SK-N-SH (cell line): ENCODE results near the gene TEK.
"Not testable (repeated sequence)": the region's sequence is repeated elsewhere in the genome, so short reads cannot be mapped to it uniquely, and the experiment has no call there.

Experiments used
- REST ChIP-seq: IDR thresholded peaks from 2 replicates; pipeline ENCODE4 v1.6.1; 2012; ENCODE audit warnings: mild to moderate bottlenecking, low read depth, low read length, moderate library complexity
- SIN3A ChIP-seq: IDR thresholded peaks from 2 replicates; pipeline ENCODE4 v1.6.1; 2012; ENCODE audit warnings: low read depth, mild to moderate bottlenecking, low read length, moderate library complexity, borderline replicate concordance
- TAF1 ChIP-seq: IDR thresholded peaks from 2 replicates; pipeline ENCODE4 v1.6.1; 2012; ENCODE audit warnings: low read depth, mild to moderate bottlenecking, low read length, moderate library complexity, borderline replicate concordance
- TF ChIP-seq, protein P1 (sequence below): fragments of 200-600 bp; sonication (generic); IDR thresholded peaks from 2 replicates; pipeline ENCODE4 v1.6.1; 2017; ENCODE audit warnings: antibody characterized with exemption, mild to moderate bottlenecking, moderate library complexity
- TF ChIP-seq, protein P2 (sequence below): IDR thresholded peaks from 2 replicates; pipeline ENCODE4 v1.4.0; 2012; ENCODE audit warnings: low read depth

- TF ChIP-seq, protein P1, sequence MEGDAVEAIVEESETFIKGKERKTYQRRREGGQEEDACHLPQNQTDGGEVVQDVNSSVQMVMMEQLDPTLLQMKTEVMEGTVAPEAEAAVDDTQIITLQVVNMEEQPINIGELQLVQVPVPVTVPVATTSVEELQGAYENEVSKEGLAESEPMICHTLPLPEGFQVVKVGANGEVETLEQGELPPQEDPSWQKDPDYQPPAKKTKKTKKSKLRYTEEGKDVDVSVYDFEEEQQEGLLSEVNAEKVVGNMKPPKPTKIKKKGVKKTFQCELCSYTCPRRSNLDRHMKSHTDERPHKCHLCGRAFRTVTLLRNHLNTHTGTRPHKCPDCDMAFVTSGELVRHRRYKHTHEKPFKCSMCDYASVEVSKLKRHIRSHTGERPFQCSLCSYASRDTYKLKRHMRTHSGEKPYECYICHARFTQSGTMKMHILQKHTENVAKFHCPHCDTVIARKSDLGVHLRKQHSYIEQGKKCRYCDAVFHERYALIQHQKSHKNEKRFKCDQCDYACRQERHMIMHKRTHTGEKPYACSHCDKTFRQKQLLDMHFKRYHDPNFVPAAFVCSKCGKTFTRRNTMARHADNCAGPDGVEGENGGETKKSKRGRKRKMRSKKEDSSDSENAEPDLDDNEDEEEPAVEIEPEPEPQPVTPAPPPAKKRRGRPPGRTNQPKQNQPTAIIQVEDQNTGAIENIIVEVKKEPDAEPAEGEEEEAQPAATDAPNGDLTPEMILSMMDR: not testable (repeated sequence)
- TF ChIP-seq, protein P2, sequence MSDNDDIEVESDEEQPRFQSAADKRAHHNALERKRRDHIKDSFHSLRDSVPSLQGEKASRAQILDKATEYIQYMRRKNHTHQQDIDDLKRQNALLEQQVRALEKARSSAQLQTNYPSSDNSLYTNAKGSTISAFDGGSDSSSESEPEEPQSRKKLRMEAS: not testable (repeated sequence)
- not testable (repeated sequence) for TF ChIP-seq TAF1, SIN3A, REST
Measured at GRCh38 chr9:27093384-27094067, 15.5 kb upstream of the TEK start.
